ENCODE data around the gene HIRA.
"Not testable (repeated sequence)": the region's sequence is repeated elsewhere in the genome, so short reads cannot be mapped to it uniquely, and the experiment has no call there.

Gene HIRA

GRCh38 chr22:19461506-19461905, 30.0 kb upstream of the HIRA start:
- DNase-seq: no peak

- DNase-seq: no peak
These were observed 28.5 kb upstream of the HIRA start for GRCh38 chr22:19460036-19460435.

GRCh38 chr22:19457828-19458428, 26.4 kb upstream of the HIRA start:
- no peak for DNase-seq

GRCh38 chr22:19456541-19456940, 25.0 kb upstream of the HIRA start:
- DNase-seq: no peak

- DNase-seq: no peak
These were observed 24.2 kb upstream of the HIRA start for GRCh38 chr22:19455585-19456370.

- DNase-seq: no peak
These were observed 23.5 kb upstream of the HIRA start for GRCh38 chr22:19455033-19455432.

GRCh38 chr22:19454156-19454555, 22.6 kb upstream of the HIRA start:
- DNase-seq: no peak

GRCh38 chr22:19453718-19454117, 22.2 kb upstream of the HIRA start:
- no peak for DNase-seq

- DNase-seq: no peak
These were observed 20.0 kb upstream of the HIRA start for GRCh38 chr22:19451570-19451969.

GRCh38 chr22:19450363-19451175, 19.0 kb upstream of the HIRA start:
- no peak for DNase-seq

GRCh38 chr22:19449422-19449767, 17.9 kb upstream of the HIRA start:
- no peak for DNase-seq

GRCh38 chr22:19448739-19449421, 17.3 kb upstream of the HIRA start:
- DNase-seq: no peak

GRCh38 chr22:19448076-19448607, 16.6 kb upstream of the HIRA start:
- no peak for DNase-seq

GRCh38 chr22:19447330-19448075, 16.0 kb upstream of the HIRA start, which contains the start of gene C22orf39:
C22orf39 (minus strand) TSS chr22:19447711; CDS start chr22:19447688, 23 bp downstream.
- DNase-seq: peak; percentile 80

GRCh38 chr22:19446603-19447329, 15.2 kb upstream of the HIRA start:
- DNase-seq: no peak

- DNase-seq: not testable (repeated sequence)
These were observed 13.9 kb upstream of the HIRA start for GRCh38 chr22:19445279-19445982.

- DNase-seq: no peak
These were observed 12.1 kb upstream of the HIRA start for GRCh38 chr22:19443544-19444211.

GRCh38 chr22:19442166-19442565, 10.6 kb upstream of the HIRA start:
- DNase-seq: no peak

GRCh38 chr22:19440411-19441195, 9.1 kb upstream of the HIRA start:
- DNase-seq: no peak
